ENCODE data around the gene DNAI2.

- no peak for TF ChIP-seq POLR2AphosphoS5 (IDR thresholded peaks at IDR 0.05; ENCODE audit: low read depth, low read length)
- no peak for TF ChIP-seq REST (IDR thresholded peaks at IDR 0.05; ENCODE audit: insufficient read depth in 1 of 2, low read depth in 2 of 2, low read length in 2 of 2)
- no peak for TF ChIP-seq TAF1 (IDR thresholded peaks at IDR 0.05; ENCODE audit: borderline replicate concordance, insufficient read depth, low read length)
- TF ChIP-seq SIN3A (IDR thresholded peaks at IDR 0.05; ENCODE audit: borderline replicate concordance, insufficient read depth, low read length) = no peak
These were observed 22.5 kb upstream of the DNAI2 start for GRCh38 chr17:74251569-74251968.

Measured in PFSK-1 (cell line).